HG02759 (cell line): ENCODE results near the gene CYP51A1.
"Not testable (repeated sequence)": the region's sequence is repeated elsewhere in the genome, so short reads cannot be mapped to it uniquely, and the experiment has no call there.

Experiments
- ATAC-seq: cut with Tn5 transposase; IDR thresholded peaks from one replicate; pipeline ENCODE4 v1.9.1; 2021; ENCODE audit warnings: mild to moderate bottlenecking, moderate library complexity; ENCODE audit not compliant: unreplicated experiment

Gene CYP51A1

DNA sequence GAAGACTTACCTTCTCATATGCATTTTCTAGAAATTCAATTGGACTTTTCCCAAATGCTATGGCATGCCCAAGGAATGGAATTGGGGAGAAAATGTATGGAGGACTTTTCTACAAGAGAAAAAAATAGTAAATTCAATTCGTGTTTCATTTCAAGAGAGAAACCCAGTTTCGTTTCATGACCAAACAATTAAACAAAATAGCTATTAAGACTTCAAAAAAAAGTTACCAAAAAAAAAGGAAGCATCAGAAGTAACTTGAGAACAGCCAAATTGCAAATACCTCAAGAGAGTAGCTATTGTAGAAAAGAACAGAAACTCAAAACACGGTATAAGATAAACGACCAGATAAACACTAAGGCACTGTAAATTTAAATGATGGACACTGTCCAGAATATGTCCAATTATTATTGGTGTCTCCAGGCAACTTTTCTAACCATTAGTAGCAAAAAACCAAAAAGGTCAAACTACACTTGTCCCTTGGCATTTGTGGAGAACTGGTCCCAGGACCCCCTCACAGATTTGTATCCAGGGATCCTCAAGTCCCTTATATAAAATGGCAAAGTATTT, 2.4 kb downstream of the CYP51A1 start:
- no peak for ATAC-seq

DNA sequence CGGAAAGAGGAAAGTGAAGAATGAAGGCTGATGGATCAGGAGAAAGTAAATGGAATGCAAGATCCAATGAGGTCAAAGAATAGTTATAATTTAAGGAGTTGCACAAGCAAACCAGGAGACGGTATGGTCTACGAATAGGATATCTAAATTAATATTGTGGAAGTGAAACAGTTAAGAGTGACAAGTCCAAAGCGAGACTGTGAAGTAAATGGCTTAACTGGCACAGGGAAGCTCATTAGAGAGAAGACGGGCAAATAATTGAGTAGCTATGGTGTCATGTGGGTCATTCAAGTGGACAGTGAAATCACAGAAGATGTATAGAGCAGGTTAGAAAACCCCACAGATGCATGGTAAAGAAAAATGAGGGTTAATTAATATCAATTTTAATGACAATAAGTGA, 3.2 kb downstream of the CYP51A1 start:
- no peak for ATAC-seq

DNA sequence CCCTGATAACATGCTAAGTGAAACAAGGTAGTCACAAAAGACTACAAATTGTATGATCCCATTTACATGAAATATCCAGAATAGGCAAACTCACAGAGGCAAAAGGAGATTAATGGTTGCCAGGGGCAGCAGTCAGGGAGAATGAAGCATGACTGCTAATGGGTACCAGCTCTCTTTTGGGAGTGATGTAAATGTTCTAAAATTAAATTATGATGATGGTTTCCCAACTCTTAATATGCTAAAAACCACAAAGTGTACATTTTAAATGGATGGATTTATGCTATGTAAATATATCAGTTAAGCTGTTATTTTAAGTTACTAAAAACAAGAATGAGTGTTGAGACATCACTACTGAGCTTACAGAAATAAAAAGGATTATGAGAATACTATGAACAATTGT, 12.6 kb downstream of the CYP51A1 start:
- ATAC-seq = no peak

DNA sequence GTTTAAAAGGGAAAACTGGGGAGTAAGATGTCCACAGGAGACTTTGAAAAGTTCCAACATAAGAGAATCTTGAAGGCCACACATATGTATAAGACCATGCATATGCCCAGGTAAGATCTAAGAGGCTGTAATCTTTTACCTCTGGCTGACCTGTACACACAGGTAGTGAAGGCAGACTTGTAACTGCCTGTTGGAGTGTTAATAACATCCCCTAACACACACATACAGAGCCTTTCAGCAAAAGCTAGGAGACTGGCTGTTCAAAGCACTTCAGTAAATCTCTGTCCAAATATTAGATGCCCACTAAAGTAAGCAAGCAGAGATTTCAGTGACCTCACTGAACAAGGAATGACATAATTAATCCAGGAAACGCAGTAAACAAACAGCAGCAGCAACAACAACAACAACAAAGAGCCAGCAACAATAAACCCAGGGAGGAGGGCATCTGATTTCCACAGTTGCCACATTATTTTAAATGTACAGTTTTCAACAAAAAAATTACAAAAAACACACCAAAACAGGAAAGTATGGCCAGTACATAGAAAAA, 15.0 kb downstream of the CYP51A1 start:
- no peak for ATAC-seq

DNA sequence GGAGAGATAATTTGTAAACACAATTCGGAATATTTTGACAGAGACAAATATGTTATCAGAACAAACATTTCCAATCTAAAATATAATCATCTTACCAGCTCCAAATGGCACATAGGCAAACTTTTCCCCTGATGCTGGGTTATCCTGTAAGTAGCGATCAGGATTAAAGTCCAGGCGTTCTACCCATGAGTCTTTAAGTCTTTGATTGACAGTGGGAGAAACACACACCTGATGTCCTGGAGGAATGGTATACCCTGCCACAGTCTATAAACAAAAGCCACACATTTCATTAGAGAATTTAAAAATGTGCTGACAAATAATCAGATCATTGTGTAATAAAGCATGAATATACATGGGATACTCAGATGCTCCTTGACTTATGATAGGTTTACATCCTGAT, 17.3 kb downstream of the CYP51A1 start:
- no peak for ATAC-seq

DNA sequence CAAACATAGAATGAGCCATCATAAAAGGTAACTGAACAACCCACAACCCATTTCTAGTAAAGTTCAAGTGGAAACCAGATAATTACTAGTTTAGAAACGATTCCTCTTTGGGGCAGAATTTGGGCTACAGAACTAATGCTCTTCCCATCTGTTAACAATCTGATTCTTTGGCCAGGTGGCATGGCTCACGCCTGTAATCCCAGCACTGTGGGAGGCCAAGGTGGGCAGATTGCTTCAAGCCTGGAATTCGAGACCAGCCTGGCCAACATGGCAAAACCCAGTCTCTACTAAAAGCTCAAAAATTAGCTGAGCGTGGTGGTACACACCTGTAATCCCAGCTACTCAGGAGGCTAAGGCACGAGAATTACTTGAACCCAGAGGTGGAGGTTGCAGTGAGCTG, 18.5 kb downstream of the CYP51A1 start:
- no peak for ATAC-seq

DNA sequence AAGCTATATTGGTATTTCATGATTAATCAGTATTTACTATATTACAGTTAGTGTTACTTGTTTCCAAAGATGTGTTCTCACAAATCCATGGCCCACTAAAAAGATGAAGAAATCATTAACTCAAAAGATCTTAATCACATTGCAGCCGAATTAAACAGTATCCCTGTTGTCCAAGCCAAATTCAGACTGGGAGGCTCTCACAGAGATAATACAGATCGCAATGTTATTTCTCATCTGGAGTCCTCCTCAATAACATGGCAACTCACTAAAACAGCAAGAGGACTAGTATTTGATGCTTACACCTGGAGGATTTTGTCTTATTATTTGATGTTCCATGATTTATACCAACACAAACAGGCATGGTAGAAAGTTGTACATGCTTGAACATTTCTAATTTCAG, 23.4 kb downstream of the CYP51A1 start:
- ATAC-seq = no peak

DNA sequence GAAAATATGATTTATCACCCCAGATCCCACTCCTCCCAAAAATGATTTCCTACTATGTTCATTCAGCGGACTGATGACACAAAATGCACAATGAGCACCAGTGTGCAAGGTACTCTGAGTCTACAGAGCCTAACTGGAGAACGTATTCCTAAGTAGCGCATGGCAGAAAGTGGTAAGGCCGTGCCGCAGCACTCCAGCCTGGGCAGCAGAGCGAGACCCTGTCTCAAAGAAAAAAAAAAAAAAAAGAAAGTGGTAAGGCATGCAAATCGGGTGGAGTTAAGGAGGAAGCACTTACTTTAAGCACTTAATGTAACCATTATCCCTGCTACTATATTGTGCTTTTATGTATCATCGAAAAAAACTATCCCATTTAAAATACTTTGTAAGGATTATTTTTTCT, 25.5 kb downstream of the CYP51A1 start:
- no peak for ATAC-seq

DNA sequence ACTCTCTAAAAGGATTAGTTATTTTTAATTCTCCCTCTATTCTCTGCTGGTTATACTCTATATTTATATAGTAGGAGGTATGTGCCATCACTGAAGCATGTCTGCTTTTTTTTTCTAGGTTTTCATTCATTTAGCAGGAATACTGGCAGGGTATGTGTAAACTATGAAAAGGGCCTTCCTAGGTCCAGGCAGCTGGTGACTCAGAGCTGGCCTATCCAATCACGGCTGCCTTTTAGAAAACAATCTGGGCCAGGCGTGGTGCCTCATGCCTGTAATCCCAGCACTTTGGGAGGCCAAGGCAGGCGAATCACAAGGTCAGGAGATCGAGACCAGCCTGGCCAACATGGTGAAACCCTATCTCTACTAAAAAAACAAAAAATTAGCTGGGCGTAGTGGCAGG, 31.4 kb downstream of the CYP51A1 start:
- not testable (repeated sequence) for ATAC-seq

DNA sequence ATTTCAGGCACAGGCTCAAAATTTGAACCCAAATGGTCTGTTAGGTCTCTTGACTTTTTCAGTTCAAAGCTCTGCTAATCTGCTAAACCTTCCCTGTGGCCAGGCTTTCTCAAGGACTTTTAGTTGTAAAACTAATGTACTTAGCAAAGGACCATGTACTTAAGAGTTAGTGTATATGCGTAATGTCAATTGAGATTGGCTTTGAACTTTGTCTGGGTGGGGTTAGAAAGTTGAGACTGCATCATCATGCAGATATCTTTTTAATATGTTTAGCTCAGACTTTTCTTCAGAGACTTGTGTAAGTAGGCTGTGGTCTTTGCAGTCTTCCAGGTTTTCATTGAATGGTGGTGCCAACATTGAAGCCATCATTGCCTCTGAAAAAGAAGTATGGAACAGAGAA, 33.7 kb downstream of the CYP51A1 start:
- ATAC-seq = no peak

DNA sequence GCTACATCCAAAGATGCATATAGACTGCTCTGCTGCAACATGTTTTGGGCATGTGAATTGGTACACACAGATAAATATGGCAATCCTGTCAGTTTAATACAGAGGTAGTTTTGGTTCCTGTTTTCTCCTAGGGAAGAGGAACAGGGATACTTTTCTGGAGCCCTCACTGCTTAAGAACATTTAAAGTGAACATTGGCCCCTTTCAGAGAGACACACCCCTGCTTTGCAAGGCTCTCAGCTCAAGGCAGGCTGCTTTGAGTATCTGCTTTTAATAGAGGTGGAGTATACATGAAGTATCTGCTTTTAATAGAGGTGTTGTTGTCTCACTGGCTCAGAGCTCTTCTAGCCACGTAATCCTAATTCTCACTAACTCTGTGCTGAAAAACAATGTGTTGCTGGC, 38.9 kb downstream of the CYP51A1 start:
- no peak for ATAC-seq

DNA sequence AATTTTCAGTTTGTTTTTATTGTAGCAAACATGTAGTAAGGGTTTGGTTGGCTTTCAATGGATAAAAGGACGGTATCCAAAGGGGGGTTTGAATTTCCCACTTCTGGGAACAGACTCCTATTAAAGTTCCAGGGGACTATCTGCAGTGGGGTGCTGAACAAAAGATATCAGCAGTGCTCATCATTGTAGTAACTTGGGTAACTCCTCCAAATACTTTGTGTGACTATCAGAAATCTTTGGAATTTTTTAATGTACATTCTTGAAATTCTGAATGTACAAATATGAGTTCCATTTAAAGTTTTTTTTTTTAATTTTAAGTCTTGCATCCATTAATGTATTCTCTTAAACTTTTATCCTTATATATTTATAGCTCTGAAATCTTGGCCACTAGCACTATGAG, 42.1 kb downstream of the CYP51A1 start:
- no peak for ATAC-seq

DNA sequence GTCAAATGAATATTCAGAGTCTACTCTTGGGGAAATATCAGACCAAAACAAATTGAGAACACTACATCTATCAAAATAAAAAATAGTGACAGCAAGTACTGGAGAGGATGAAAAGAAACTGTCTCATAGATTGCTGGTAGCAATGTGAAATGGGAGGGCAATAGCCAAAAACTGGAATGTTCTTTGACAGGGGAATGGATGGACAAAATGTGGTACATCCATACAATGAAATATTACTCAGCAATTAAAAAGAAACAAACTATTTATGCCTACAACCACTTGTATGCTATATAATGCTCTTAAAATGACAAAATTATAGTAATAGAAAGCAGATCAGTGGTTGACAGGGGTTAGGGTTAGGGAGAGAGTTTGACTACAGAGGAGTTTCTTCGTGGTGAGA, 46.0 kb downstream of the CYP51A1 start:
- ATAC-seq = no peak

DNA sequence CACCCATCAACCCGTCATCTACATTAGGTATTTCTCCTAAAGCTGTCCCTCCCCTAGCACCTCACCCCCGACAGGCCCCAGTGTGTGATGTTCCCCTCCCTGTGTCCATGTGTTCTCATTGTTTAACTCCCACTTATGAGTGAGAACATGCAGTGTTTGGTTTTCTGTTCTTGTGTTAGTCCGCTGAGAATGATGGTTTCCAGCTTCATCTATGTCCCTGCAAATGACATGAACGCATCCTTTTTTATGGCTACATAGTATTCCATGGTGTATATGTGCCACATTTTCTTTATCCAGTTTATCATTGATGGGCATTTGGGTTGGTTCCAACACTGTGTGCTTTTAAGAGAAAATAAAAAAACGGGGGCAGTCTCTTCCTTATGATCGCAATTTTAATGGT, 50.4 kb downstream of the CYP51A1 start:
- ATAC-seq = not testable (repeated sequence)

DNA sequence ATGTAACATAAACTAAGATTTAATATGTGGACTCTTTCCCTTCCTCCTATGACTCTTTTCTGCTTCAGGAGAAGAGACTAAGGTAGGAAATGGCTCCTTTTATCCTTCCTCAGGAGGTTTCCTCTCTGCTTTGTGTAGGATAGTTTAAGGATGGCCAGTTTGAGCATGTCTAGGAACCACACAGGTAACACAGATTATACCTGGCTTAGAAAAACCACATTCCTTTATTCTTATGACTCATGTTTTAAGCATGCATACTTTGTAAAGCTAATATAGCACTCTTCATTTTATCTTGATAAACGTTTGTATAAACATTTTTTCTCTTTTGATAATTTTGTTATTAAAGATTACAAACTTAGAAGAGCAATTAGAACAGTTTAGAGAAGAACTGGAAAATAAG, 57.8 kb downstream of the CYP51A1 start:
- no peak for ATAC-seq

DNA sequence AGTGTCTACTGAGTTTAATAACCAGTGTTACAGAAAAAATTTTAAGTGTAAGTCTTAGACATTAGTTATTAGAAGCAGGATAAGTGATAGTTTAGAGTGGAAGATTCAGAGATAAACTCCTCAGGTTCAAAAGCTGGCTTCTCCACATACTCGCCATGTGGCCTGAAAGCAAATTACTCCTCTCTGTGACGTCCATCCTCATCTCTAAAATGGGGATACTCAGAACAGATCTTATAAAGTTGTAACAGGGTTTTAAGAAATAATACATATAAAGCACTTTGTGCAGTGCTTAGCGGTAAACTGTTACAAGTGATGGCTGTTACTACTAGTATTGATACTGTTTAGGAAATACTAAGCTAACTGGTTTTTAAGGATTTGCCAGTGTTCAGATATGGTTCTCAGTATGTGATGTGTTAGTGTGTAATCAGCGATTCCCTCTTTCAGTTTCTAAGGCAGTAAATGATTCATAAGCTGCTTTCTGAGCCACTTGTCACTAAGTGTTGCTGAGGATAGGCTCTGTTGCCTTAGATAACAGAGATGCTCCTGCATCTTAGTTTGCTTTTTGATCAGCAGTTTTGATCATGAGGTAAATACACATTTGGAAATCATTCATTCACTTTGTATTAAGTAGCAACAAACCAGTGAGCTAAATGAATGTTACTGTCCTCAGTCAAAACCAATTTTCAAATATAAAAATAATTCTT, 58.7 kb downstream of the CYP51A1 start:
- ATAC-seq = peak; percentile 84

DNA sequence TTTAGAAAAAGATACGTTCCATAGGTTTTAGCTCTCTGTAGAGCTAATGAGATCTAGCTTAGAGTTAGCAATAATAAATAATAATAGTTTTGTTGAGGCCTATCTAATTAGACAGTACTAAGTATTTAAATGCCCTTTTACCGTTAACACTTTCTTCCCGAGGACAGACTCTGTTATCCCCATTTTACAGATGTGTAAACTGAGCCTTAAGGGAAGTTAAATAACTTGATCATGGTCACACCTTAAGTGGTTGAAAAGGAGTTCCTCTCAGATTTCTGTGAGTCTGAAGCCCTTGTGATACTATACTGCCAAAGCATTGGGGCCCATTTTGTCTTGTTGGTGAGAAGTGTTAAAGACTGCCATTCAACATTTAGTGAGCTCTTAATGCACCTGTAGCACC, 61.6 kb downstream of the CYP51A1 start:
- no peak for ATAC-seq

DNA sequence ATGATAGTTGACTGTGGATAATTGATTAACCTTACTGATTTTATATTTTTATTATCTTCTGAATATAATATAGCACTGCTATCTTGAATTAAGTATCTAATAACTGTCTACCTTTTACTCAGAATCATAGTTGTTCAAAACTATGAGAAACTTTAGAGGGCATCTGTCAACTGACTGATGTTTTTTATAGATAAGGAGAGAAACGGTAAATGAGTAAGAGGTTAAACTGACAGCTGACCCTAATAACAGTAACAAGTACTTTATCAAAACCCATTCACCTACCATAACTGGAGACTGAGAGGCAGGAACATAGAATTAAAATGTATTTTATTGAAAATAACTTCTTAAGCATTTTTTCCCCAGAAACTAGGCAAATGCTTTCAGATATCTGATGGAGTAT, 62.2 kb downstream of the CYP51A1 start:
- ATAC-seq = no peak

DNA sequence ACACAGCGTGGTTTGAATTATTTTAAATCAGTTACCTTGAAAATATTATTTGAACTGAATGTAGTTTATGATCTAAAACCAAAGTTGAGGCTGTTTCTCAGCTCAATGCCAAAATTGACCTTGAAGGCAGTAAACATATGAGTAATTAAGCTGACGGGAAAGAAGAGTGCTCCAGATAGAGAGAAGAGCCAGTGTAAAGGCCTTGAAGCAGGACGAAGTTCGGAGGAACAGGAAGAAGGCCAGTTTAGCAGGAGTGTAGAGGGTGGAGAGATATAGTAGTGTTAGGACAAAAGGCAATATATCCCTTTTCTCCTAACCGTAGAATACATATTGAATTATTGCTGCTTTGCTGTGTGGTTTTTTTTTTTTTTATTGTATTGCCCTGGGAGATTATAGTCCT, 63.2 kb downstream of the CYP51A1 start:
- no peak for ATAC-seq

DNA sequence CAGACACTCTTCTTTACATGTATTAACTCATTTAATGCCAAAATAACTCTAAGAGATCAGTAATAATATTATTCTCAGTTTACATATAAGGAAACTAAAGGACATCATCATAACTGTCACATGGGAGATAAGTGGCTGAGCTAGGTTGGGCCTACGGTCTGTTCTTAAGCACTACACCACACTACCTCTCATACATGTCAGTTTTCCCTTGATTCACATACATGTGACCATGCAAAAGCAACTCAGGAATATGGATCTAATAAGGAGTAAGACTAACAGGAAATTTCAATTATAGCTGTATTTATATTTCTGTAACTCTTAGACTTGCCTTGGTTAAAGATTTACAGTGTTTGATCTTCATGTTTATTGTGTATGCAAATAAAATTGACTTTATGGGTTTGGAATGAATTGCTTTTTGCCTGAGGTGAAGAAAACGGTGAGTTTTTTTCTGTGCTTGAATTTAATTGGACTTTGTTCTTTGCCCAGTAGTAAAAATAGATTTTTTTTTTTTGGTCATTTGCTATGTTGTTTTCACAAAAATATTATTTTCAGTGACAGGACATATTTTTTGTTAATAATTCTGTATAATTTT, 69.7 kb downstream of the CYP51A1 start:
- ATAC-seq = no peak
